ENCODE results near the gene ZBTB39. TPM values are rescaled to one million over a fixed set of nuclear protein-coding genes. Genes with fewer than 3 reads are reported as not detected.

The ZBTB39 gene
- polyA plus RNA-seq, 1 donor from 2014 or later, result 6.4 TPM

DNA sequence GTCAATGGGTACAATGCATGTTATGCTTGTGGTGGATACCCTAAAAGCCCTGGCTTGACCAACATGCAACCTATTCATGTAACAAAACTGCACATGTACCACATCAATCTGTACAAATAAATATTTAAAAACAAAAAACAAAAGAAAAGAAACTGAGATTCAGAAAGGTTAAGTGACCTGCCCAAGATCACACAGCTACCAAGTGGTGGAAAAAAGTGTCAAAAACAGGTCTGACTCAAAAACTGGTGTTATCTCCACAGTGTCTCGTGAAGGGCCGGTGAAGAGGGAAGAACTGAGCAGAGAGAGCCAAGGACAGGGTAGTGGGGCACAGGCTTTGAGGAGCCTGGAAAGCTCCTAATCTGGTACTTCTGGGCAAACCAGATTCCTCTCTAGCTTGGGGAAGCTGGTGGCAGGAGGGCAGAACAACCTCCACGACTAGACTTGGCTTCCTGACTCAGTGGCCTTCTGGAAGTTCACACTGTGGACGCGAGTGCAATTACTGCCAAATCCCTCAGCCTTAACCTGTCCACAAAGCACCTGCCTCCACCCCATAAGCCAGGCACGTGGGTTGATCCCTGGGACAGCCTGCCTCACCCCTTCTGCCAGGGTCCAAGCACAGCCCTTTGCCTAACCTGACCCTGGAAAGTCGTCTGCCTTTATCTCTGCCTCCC, 15.6 kb downstream of the ZBTB39 start:
- Histone ChIP-seq H3F3A (ENCODE audit: insufficient read depth, low read length, poor library complexity, severe bottlenecking) (no peaks in the 10 kb centered on the region), H3K36me3 (ENCODE audit: insufficient read depth, low read length) (no peaks in the 10 kb centered on the region), H2AFZ (ENCODE audit: low read depth, low read length) (no peak overlapping the region), H3K4me2 (ENCODE audit: low read length) (no peak overlapping the region), H3K79me2 (replicated peaks; ENCODE audit: insufficient read depth, low read length) (no peaks in the 10 kb centered on the region), H3K27me3 (ENCODE audit: insufficient read depth, low read depth, low read length) (no peaks in the 10 kb centered on the region), H3K4me3 (ENCODE audit: low read length) (no peak overlapping the region), H4K20me1 (ENCODE audit: insufficient read depth) (no peaks in the 10 kb centered on the region), H3K9me3 (ENCODE audit: low read length) (no peaks in the 10 kb centered on the region), H3K9me2 (ENCODE audit: insufficient read depth, low read length) (no peaks in the 10 kb centered on the region), H3K27ac (ENCODE audit: low read length) (no peak overlapping the region), H3K9ac (ENCODE audit: low read length) (no peak overlapping the region)
- TF ChIP-seq EZH2 (IDR thresholded peaks at IDR 0.05; ENCODE audit: borderline replicate concordance, insufficient read depth, low read length, poor library complexity, severe bottlenecking), result no peak
- no peak for TF ChIP-seq RAD21 (conservative IDR thresholded peaks at IDR 0.05)
- TF ChIP-seq TAF1 (IDR thresholded peaks at IDR 0.05; ENCODE audit: low read depth), result no peak
- no peak for TF ChIP-seq EP300 (conservative IDR thresholded peaks at IDR 0.05; ENCODE audit: poor library complexity, severe bottlenecking)
- no peak for TF ChIP-seq MXI1 (conservative IDR thresholded peaks at IDR 0.05; ENCODE audit: poor library complexity, severe bottlenecking)
- no peak for TF ChIP-seq SMC3 (conservative IDR thresholded peaks at IDR 0.05; ENCODE audit: poor library complexity)
- TF ChIP-seq, protein P1, sequence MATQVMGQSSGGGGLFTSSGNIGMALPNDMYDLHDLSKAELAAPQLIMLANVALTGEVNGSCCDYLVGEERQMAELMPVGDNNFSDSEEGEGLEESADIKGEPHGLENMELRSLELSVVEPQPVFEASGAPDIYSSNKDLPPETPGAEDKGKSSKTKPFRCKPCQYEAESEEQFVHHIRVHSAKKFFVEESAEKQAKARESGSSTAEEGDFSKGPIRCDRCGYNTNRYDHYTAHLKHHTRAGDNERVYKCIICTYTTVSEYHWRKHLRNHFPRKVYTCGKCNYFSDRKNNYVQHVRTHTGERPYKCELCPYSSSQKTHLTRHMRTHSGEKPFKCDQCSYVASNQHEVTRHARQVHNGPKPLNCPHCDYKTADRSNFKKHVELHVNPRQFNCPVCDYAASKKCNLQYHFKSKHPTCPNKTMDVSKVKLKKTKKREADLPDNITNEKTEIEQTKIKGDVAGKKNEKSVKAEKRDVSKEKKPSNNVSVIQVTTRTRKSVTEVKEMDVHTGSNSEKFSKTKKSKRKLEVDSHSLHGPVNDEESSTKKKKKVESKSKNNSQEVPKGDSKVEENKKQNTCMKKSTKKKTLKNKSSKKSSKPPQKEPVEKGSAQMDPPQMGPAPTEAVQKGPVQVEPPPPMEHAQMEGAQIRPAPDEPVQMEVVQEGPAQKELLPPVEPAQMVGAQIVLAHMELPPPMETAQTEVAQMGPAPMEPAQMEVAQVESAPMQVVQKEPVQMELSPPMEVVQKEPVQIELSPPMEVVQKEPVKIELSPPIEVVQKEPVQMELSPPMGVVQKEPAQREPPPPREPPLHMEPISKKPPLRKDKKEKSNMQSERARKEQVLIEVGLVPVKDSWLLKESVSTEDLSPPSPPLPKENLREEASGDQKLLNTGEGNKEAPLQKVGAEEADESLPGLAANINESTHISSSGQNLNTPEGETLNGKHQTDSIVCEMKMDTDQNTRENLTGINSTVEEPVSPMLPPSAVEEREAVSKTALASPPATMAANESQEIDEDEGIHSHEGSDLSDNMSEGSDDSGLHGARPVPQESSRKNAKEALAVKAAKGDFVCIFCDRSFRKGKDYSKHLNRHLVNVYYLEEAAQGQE (IDR thresholded peaks at IDR 0.05; ENCODE audit: borderline replicate concordance), result no peak
- TF ChIP-seq, protein P2, sequence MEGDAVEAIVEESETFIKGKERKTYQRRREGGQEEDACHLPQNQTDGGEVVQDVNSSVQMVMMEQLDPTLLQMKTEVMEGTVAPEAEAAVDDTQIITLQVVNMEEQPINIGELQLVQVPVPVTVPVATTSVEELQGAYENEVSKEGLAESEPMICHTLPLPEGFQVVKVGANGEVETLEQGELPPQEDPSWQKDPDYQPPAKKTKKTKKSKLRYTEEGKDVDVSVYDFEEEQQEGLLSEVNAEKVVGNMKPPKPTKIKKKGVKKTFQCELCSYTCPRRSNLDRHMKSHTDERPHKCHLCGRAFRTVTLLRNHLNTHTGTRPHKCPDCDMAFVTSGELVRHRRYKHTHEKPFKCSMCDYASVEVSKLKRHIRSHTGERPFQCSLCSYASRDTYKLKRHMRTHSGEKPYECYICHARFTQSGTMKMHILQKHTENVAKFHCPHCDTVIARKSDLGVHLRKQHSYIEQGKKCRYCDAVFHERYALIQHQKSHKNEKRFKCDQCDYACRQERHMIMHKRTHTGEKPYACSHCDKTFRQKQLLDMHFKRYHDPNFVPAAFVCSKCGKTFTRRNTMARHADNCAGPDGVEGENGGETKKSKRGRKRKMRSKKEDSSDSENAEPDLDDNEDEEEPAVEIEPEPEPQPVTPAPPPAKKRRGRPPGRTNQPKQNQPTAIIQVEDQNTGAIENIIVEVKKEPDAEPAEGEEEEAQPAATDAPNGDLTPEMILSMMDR (IDR thresholded peaks at IDR 0.05; ENCODE audit: poor library complexity, severe bottlenecking), result no peak
- no peak for TF ChIP-seq POLR2AphosphoS5 (IDR thresholded peaks at IDR 0.05)

DNA sequence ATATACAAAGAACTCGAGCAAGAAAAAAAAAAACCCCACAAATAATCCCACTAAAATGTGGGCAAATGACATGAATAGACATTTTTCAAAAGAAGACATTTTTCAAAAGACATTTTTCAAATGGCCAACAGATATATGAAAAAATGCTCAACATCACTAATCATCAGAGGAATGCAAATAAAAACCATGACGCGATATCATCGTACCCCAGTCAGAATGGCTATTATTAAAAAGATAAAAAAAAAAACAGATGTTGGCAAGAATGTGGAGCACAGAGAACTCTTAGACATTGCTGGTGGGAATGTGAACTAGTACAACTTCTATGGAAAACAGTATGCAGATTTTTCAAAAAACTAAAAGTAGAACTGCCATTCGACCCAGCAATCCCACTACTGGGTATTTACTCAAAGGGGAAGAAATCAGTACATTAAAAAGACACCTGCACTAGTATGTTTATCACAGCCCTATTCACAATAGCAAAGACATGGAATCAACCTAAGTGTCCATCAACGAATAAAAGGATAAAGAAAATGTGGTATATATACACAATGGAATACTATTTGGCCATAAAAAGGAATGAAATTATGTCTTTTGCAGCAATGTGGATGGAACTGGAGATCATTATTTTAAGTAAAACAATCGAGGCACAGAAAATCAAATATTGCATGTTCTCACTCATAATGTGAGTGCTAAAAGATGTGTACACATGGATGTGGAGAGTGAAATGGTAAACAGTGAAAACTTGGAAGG, 16.3 kb downstream of the ZBTB39 start:
- H3K9me3 ChIP-seq (ENCODE audit: low read length), result no peaks in the 10 kb centered on the region
- H3K9ac ChIP-seq (ENCODE audit: low read length), result no peak overlapping the region
- no peaks in the 10 kb centered on the region for H3K27me3 ChIP-seq (ENCODE audit: insufficient read depth, low read depth, low read length)
- no peak overlapping the region for H2AFZ ChIP-seq (ENCODE audit: low read depth, low read length)
- no peak overlapping the region for H3K4me3 ChIP-seq (ENCODE audit: low read length)
- H3K79me2 ChIP-seq (replicated peaks; ENCODE audit: insufficient read depth, low read length), result no peaks in the 10 kb centered on the region
- H3K27ac ChIP-seq (ENCODE audit: low read length), result no peak overlapping the region
- H3K36me3 ChIP-seq (ENCODE audit: insufficient read depth, low read length), result no peaks in the 10 kb centered on the region
- H3K9me2 ChIP-seq (ENCODE audit: insufficient read depth, low read length), result no peaks in the 10 kb centered on the region
- no peak overlapping the region for H3K4me2 ChIP-seq (ENCODE audit: low read length)
- H3F3A ChIP-seq (ENCODE audit: insufficient read depth, low read length, poor library complexity, severe bottlenecking), result no peaks in the 10 kb centered on the region
- TF ChIP-seq, protein P1 (IDR thresholded peaks at IDR 0.05; ENCODE audit: borderline replicate concordance), result no peak
- no peak for TF ChIP-seq MXI1 (conservative IDR thresholded peaks at IDR 0.05; ENCODE audit: poor library complexity, severe bottlenecking)
- no peak for TF ChIP-seq POLR2AphosphoS5 (IDR thresholded peaks at IDR 0.05)
- no peak for TF ChIP-seq TAF1 (IDR thresholded peaks at IDR 0.05; ENCODE audit: low read depth)
- no peak for TF ChIP-seq EP300 (conservative IDR thresholded peaks at IDR 0.05; ENCODE audit: poor library complexity, severe bottlenecking)
- no peak for TF ChIP-seq EZH2 (IDR thresholded peaks at IDR 0.05; ENCODE audit: borderline replicate concordance, insufficient read depth, low read length, poor library complexity, severe bottlenecking)
- no peak for TF ChIP-seq SMC3 (conservative IDR thresholded peaks at IDR 0.05; ENCODE audit: poor library complexity)
- no peak for TF ChIP-seq RAD21 (conservative IDR thresholded peaks at IDR 0.05)
- TF ChIP-seq, protein P2 (IDR thresholded peaks at IDR 0.05; ENCODE audit: poor library complexity, severe bottlenecking), result no peak
- no peaks in the 10 kb centered on the region for H4K20me1 ChIP-seq (ENCODE audit: insufficient read depth)
